NCI-H1930 (cell line): ENCODE results near the gene PHLDA1.
"Not testable (repeated sequence)": the region's sequence is repeated elsewhere in the genome, so short reads cannot be mapped to it uniquely, and the experiment has no call there.

Source experiments
- DNase-seq, 2 experiments: peaks; one replicate each; lab custom pipeline; 2025; lab: John Stamatoyannopoulos, UW

Gene PHLDA1

GRCh38 chr12:76018672-76019071 is 12.9 kb downstream of the PHLDA1 start:
- DNase-seq = no peak

GRCh38 chr12:76018111-76018510 is 13.5 kb downstream of the PHLDA1 start:
- DNase-seq = no peak

GRCh38 chr12:76014007-76014406 is 17.6 kb downstream of the PHLDA1 start:
- DNase-seq = no peak

- no peak for DNase-seq
Observed at GRCh38 chr12:76013603-76014002, 18.0 kb downstream of the PHLDA1 start.

- no peak for DNase-seq
Observed at GRCh38 chr12:76012644-76013043, 18.9 kb downstream of the PHLDA1 start.

- DNase-seq = no peak
Observed at GRCh38 chr12:76010732-76011458, 20.7 kb downstream of the PHLDA1 start.

- no peak for DNase-seq
Observed at GRCh38 chr12:76008428-76008827, 23.1 kb downstream of the PHLDA1 start.

- DNase-seq = no peak
Observed at GRCh38 chr12:76007640-76008039, 23.9 kb downstream of the PHLDA1 start.

- DNase-seq = no peak
Observed at GRCh38 chr12:76006028-76006925, 25.3 kb downstream of the PHLDA1 start.

- no peak for DNase-seq
Observed at GRCh38 chr12:76003355-76003638, 28.3 kb downstream of the PHLDA1 start.

- DNase-seq = no peak
Observed at GRCh38 chr12:76002598-76003354, 28.8 kb downstream of the PHLDA1 start.

GRCh38 chr12:75998292-75999063 is 33.1 kb downstream of the PHLDA1 start:
- DNase-seq = no peak

GRCh38 chr12:75997658-75998057 is 33.9 kb downstream of the PHLDA1 start:
- DNase-seq = no peak

- DNase-seq = no peak
Observed at GRCh38 chr12:75996861-75997447, 34.6 kb downstream of the PHLDA1 start.

- no peak for DNase-seq
Observed at GRCh38 chr12:75995691-75996090, 35.9 kb downstream of the PHLDA1 start.

GRCh38 chr12:75994069-75994740 is 37.4 kb downstream of the PHLDA1 start:
- DNase-seq = no peak

GRCh38 chr12:75991753-75992152 is 39.8 kb downstream of the PHLDA1 start:
- no peak for DNase-seq

GRCh38 chr12:75990189-75990912 is 41.2 kb downstream of the PHLDA1 start:
- DNase-seq = no peak

GRCh38 chr12:75987709-75988108 is 43.9 kb downstream of the PHLDA1 start:
- not testable (repeated sequence) for DNase-seq
